OCI-LY7 (cell line): ENCODE data around the gene PDCD6IP. TPM values are rescaled to one million over a fixed set of nuclear protein-coding genes. Genes with fewer than 3 reads are reported as not detected.

ENCODE experiments used
- BruUV-seq: library from RNA; stranded (reverse); fragments of 400-500 nt; replicated peaks from 2 replicates; lab custom pipeline; 2021; lab: Mats Ljungman, UMichigan
- CTCF ChIA-PET: fragments of 300-600 bp; sonication (Branson Sonifier 250); formaldehyde crosslinking; loops from one replicate; lab custom pipeline; 2022; ENCODE audit warnings: antibody characterized with exemption; ENCODE audit not compliant: unreplicated experiment; lab: Charles Lee
- POLR2A ChIA-PET: fragments of 300-600 bp; sonication (Branson Sonifier 250); formaldehyde crosslinking; loops from one replicate; lab custom pipeline; 2022; ENCODE audit warnings: antibody characterized with exemption; lab: Charles Lee
- DNase-seq: peaks from one replicate; pipeline ENCODE4 v3.0.0-alpha.2; 2015; ENCODE audit warnings: low spot score
- H2AFZ ChIP-seq: fragments of 200-600 bp; sonication (generic), shearing (Covaris generic); 2 replicates; pipeline ENCODE4 v1.6.1; 2014; ENCODE audit warnings: mild to moderate bottlenecking, antibody characterized with exemption, low read length, moderate library complexity
- H3K27ac ChIP-seq: fragments of 200-600 bp; sonication (generic); 2 replicates; pipeline ENCODE4 v1.5.1; 2014; ENCODE audit warnings: mixed run types, low read depth, mild to moderate bottlenecking, moderate library complexity, low read length, inconsistent platforms; ENCODE audit not compliant: poor library complexity, severe bottlenecking
- H3K36me3 ChIP-seq: fragments of 200-600 bp; sonication (generic); 2 replicates; pipeline ENCODE4 v1.6.1; 2014; ENCODE audit warnings: mild to moderate bottlenecking, antibody characterized with exemption, low read length, moderate library complexity, mixed read lengths; ENCODE audit not compliant: insufficient read depth
- H3K4me1 ChIP-seq: fragments of 200-600 bp; sonication (generic); 2 replicates; pipeline ENCODE4 v1.5.1; 2014; ENCODE audit warnings: mild to moderate bottlenecking, low read length; ENCODE audit not compliant: insufficient read depth, poor library complexity, severe bottlenecking
- H3K4me2 ChIP-seq: fragments of 200-600 bp; sonication (generic); 2 replicates; pipeline ENCODE4 v1.6.1; 2014; ENCODE audit warnings: mild to moderate bottlenecking, low read length
- H3K4me3 ChIP-seq: fragments of 200-600 bp; sonication (generic); 2 replicates; pipeline ENCODE4 v1.5.1; 2014; ENCODE audit warnings: mild to moderate bottlenecking, low read depth, low read length; ENCODE audit not compliant: poor library complexity, severe bottlenecking
- H3K79me2 ChIP-seq: fragments of 200-600 bp; sonication (generic); 2 replicates; pipeline ENCODE4 v1.6.1; 2016; ENCODE audit warnings: low read depth, mild to moderate bottlenecking, low read length, moderate library complexity, mixed read lengths; ENCODE audit not compliant: insufficient read depth
- H3K9me2 ChIP-seq: fragments of 200-600 bp; sonication (generic); 2 replicates; pipeline ENCODE4 v1.6.1; 2016; ENCODE audit warnings: mild to moderate bottlenecking, low read length, mixed read lengths; ENCODE audit not compliant: insufficient read depth
- H3K9me3 ChIP-seq: fragments of 200-600 bp; sonication (generic); 2 replicates; pipeline ENCODE4 v1.6.1; 2014; ENCODE audit warnings: mild to moderate bottlenecking, mixed run types, low read length, mixed read lengths
- H4K20me1 ChIP-seq: fragments of 200-600 bp; sonication (generic); 2 replicates; pipeline ENCODE4 v1.6.1; 2014; ENCODE audit warnings: mild to moderate bottlenecking, antibody characterized with exemption, low read length, moderate library complexity, mixed read lengths; ENCODE audit not compliant: insufficient read depth
- CTCF ChIP-seq: fragments of 200-600 bp; sonication (generic); conservative IDR thresholded peaks from 2 replicates; pipeline ENCODE4 v1.5.1; 2014; ENCODE audit warnings: mild to moderate bottlenecking, antibody characterized with exemption, low read length, moderate library complexity, mixed read lengths
- EZH2phosphoT487 ChIP-seq: fragments of 200-600 bp; sonication (generic); IDR thresholded peaks from 2 replicates; pipeline ENCODE4 v1.6.1; 2018; ENCODE audit warnings: low read depth, borderline replicate concordance, mild to moderate bottlenecking, mixed run types, antibody characterized with exemption, low read length, moderate library complexity, mixed read lengths
- intact Hi-C: fragments of 100-400 bp; cut with micrococcal nuclease; formaldehyde crosslinking; loops from one replicate; pipeline ENCODE4 v1.10.0; 2022; ENCODE audit not compliant: unreplicated experiment
- total RNA-seq, 2 experiments: library from RNA; depleted of rRNA in 1 of 2; stranded (reverse); fragments of >200 nt in 1 of 2; shearing (Covaris generic) in 1 of 2; gene quantifications; 2 replicates each; pipeline ENCODE4 v1.2.3, GENCODE V29; 2014 to 2022

The PDCD6IP gene
- total RNA-seq, 2 experiments from 2014 or later, result 75.5 to 216 TPM

- TF ChIP-seq CTCF (no peak), EZH2phosphoT487 (no peak)
- H3K9me3 ChIP-seq, result no peaks in the 10 kb centered on the region
- no peaks in the 10 kb centered on the region for H3K79me2 ChIP-seq
- H4K20me1 ChIP-seq, result no peaks in the 10 kb centered on the region
- no peak for DNase-seq
- no peak overlapping the region for H2AFZ ChIP-seq
- intact Hi-C loops, result no loop called here
- no peaks in the 10 kb centered on the region for H3K36me3 ChIP-seq
- H3K4me2 ChIP-seq, result no peak overlapping the region
- no TSS peak for BruUV-seq
- H3K9me2 ChIP-seq, result no peaks in the 10 kb centered on the region
- no peaks in the 10 kb centered on the region for H3K4me1 ChIP-seq
- no peak overlapping the region for H3K4me3 ChIP-seq
- no peak overlapping the region for H3K27ac ChIP-seq
- CTCF ChIA-PET, result no interaction called here
- POLR2A ChIA-PET, result interaction anchor here (0.6 to 1.5 kb wide), 4 partner anchors 13 to 378 kb away, joined by 3 to 5 read pairs (median 4); no protein-coding TSS in a partner anchor
These were observed 113.3 kb downstream of the PDCD6IP start for GRCh38 chr3:33911525-33912322.

DNA sequence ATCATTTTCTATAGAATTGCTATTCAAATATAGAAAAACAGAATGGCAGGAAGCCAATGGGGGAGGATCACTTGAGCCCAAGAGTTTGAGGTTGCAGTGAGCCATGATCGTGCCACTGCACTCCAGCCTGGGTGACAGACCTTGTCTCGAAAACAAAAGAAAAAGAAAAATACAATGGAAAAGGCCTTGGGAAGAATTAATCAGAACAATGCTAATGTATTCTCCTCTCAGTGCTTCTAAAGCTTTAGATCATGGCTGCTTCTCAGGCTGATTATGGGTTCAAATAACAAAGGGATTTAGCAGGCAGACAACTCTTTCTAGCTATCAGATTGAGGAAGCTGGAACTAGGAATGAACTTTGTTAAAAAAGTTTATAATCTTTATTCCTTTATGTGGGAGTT is 115.8 kb downstream of the PDCD6IP start:
- intact Hi-C loops, result no loop called here

More for the DNA sequence above, 115.8 kb downstream of the PDCD6IP start:
- ChIA-PET POLR2A (no interaction called here), CTCF (no interaction called here)
- H3K4me1 ChIP-seq, result no peaks in the 10 kb centered on the region
- TF ChIP-seq CTCF, result no peak
- TF ChIP-seq EZH2phosphoT487, result no peak
- H4K20me1 ChIP-seq, result no peaks in the 10 kb centered on the region
- H3K79me2 ChIP-seq, result no peaks in the 10 kb centered on the region
- no peaks in the 10 kb centered on the region for H3K36me3 ChIP-seq
- no peak for DNase-seq
- no peak overlapping the region for H3K27ac ChIP-seq
- no peaks in the 10 kb centered on the region for H3K9me3 ChIP-seq
- no peaks in the 10 kb centered on the region for H3K9me2 ChIP-seq
- H3K4me2 ChIP-seq, result no peak overlapping the region
- H3K4me3 ChIP-seq, result no peak overlapping the region
- BruUV-seq, result no TSS peak
- H2AFZ ChIP-seq, result no peak overlapping the region
